Glutamatergic neuron (in vitro differentiated cells): Measurements from ENCODE around the gene CDH4. TPM values are rescaled to one million over a fixed set of nuclear protein-coding genes. Genes with fewer than 3 reads are reported as not detected.
A peak's percentile ranks its signal among the peaks of the same experiment; 100 is the strongest.

Experiments
- DNase-seq: peaks from one replicate; pipeline ENCODE4 v3.0.0; 2022
- H3K27ac Mint-ChIP-seq: one replicate; pipeline ENCODE4 v1.8.0; 2020; ENCODE audit warnings: mild to moderate bottlenecking, mixed read lengths, inconsistent platforms; ENCODE audit not compliant: unreplicated experiment
- H3K27me3 Mint-ChIP-seq: one replicate; pipeline ENCODE4 v1.8.0; 2020; ENCODE audit warnings: mild to moderate bottlenecking, moderate library complexity, mixed read lengths, inconsistent platforms; ENCODE audit not compliant: unreplicated experiment
- H3K36me3 Mint-ChIP-seq: one replicate; pipeline ENCODE4 v1.8.0; 2020; ENCODE audit warnings: mild to moderate bottlenecking, mixed read lengths, inconsistent platforms; ENCODE audit not compliant: unreplicated experiment
- H3K4me1 Mint-ChIP-seq: one replicate; pipeline ENCODE4 v1.8.0; 2020; ENCODE audit warnings: mild to moderate bottlenecking, low read depth, mixed read lengths, inconsistent platforms; ENCODE audit not compliant: unreplicated experiment
- H3K4me3 Mint-ChIP-seq: one replicate; pipeline ENCODE4 v1.8.0; 2020; ENCODE audit warnings: mild to moderate bottlenecking, mixed read lengths, inconsistent platforms; ENCODE audit not compliant: unreplicated experiment
- H3K9me3 Mint-ChIP-seq: one replicate; pipeline ENCODE4 v1.8.0; 2020; ENCODE audit warnings: mild to moderate bottlenecking, moderate library complexity, mixed read lengths, inconsistent platforms; ENCODE audit not compliant: unreplicated experiment
- total RNA-seq: library from RNA; stranded (reverse); fragmentation: NEBNext Ultra II Directional; extraction: Animal tissue kit (Norgen Biotek cat#: 25700); gene quantifications from one replicate; pipeline ENCODE4 v1.2.1, GENCODE V29; 2021; ENCODE audit not compliant: unreplicated experiment
- TF ChIP-seq, protein P1 (sequence below): fragments of 200-600 bp; sonication (generic); IDR thresholded peaks from one replicate; pipeline ENCODE4 v1.5.0; 2021; ENCODE audit not compliant: partially characterized antibody, unreplicated experiment

The CDH4 gene
- total RNA-seq, 1 donor from 2014 or later, result 1.2 TPM

DNA sequence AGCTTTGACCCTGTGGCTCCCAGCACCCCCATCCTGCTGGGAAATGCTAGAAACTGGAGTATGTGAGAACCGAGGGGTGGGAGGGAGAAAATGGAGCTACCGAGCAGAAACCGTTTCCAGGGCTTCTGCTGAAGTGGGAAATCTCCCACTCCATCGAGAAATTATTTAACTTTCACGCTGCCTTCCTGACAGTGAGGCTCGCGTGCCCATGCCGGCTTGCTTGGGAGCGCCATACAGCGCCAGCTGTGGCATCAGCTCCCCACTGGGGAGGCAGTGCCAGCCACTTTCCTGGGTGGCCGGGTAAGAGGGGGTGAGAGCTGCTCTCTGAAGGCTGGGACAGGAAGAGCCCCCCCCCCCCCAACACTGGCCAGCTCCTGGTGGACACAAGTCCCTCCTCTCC lies 544.7 kb downstream of the CDH4 start:
- Mint-ChIP-seq H3K27me3 (peaks cover 2% of the 10 kb centered on the region), H3K36me3 (no peaks in the 10 kb centered on the region), H3K4me1 (peaks cover 6% of the 10 kb centered on the region), H3K4me3 (no peak overlapping the region), H3K9me3 (peaks cover 2% of the 10 kb centered on the region), H3K27ac (peak overlapping the region; percentile 33)
- no peak for DNase-seq
- TF ChIP-seq, protein P1, sequence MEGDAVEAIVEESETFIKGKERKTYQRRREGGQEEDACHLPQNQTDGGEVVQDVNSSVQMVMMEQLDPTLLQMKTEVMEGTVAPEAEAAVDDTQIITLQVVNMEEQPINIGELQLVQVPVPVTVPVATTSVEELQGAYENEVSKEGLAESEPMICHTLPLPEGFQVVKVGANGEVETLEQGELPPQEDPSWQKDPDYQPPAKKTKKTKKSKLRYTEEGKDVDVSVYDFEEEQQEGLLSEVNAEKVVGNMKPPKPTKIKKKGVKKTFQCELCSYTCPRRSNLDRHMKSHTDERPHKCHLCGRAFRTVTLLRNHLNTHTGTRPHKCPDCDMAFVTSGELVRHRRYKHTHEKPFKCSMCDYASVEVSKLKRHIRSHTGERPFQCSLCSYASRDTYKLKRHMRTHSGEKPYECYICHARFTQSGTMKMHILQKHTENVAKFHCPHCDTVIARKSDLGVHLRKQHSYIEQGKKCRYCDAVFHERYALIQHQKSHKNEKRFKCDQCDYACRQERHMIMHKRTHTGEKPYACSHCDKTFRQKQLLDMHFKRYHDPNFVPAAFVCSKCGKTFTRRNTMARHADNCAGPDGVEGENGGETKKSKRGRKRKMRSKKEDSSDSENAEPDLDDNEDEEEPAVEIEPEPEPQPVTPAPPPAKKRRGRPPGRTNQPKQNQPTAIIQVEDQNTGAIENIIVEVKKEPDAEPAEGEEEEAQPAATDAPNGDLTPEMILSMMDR, result no peak

DNA sequence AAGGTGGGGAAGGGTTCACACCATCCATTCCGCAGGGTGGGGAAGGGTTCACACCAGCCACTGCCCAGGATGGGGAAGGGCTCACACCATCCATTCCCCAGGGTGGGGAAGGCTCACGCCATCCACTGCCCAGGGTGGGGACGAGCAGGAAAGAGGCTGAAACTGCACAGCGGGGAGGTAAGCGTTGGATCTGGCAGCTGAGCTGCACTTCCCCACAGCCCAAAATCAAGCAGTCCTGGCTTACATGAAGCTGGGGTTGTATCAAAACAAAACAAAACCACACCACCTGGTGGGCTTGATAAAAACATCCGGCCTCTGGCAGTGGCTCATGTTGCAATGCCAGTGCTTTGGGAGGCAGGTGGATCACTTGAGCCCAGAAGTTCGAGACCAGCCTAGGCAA lies 545.1 kb downstream of the CDH4 start:
- Mint-ChIP-seq H3K27ac (no peak overlapping the region), H3K4me3 (no peak overlapping the region), H3K4me1 (peaks cover 6% of the 10 kb centered on the region), H3K36me3 (no peaks in the 10 kb centered on the region), H3K27me3 (peaks cover 2% of the 10 kb centered on the region), H3K9me3 (peaks cover 2% of the 10 kb centered on the region)
- TF ChIP-seq, protein P1, result no peak
- peak; percentile 19 for DNase-seq

DNA sequence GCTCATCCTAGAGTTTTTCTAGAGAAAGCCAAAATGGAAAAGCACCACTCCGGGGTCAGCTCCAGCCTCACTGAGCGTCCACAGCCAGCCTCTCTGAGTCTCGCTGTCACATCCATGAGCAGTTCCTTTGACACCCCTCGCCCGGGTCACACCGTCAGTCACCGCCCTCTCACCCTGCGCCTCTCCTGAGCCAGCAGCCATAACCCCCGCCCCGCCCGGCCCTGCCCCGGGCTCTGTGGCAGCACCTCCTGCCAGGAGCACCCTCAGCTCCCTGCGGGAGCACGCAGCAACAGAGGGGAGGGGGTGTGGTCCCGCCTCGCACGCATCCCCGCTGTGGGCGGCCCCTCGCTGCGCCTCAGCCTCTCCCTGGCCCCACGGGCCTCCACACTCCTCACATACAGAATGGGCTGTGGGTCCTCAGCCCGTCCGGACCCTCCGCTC lies 545.9 kb downstream of the CDH4 start:
- no peak overlapping the region for H3K4me3 Mint-ChIP-seq
- peaks cover 2% of the 10 kb centered on the region for H3K27me3 Mint-ChIP-seq

GRCh38 chr20:61798632-61799031 lies 546.6 kb downstream of the CDH4 start:
- peak; percentile 28 for DNase-seq
- Mint-ChIP-seq H3K36me3 (no peaks in the 10 kb centered on the region), H3K4me3 (no peak overlapping the region), H3K27ac (no peak overlapping the region), H3K9me3 (peaks cover 2% of the 10 kb centered on the region), H3K27me3 (peaks cover 2% of the 10 kb centered on the region), H3K4me1 (peaks cover 10% of the 10 kb centered on the region)
- TF ChIP-seq, protein P1, result no peak

More for the DNA sequence above, 545.9 kb downstream of the CDH4 start:
- peaks cover 6% of the 10 kb centered on the region for H3K4me1 Mint-ChIP-seq
- H3K27ac Mint-ChIP-seq, result no peak overlapping the region
- H3K36me3 Mint-ChIP-seq, result no peaks in the 10 kb centered on the region
- TF ChIP-seq, protein P1, result no peak
- H3K9me3 Mint-ChIP-seq, result peaks cover 2% of the 10 kb centered on the region
- DNase-seq, result peak; percentile 17

- no peak for DNase-seq
- Mint-ChIP-seq H3K4me1 (peaks cover 14% of the 10 kb centered on the region), H3K36me3 (no peaks in the 10 kb centered on the region), H3K4me3 (no peak overlapping the region), H3K9me3 (peaks cover 2% of the 10 kb centered on the region), H3K27ac (no peak overlapping the region), H3K27me3 (peaks cover 2% of the 10 kb centered on the region)
- TF ChIP-seq, protein P1, result no peak
These were observed 547.4 kb downstream of the CDH4 start for GRCh38 chr20:61799394-61799923.
